Brain pericyte (primary cell): Measurements from ENCODE around the gene SH3RF2.
"Not testable (repeated sequence)": the region's sequence is repeated elsewhere in the genome, so short reads cannot be mapped to it uniquely, and the experiment has no call there.

ENCODE experiments used
- DNase-seq: peaks from one replicate; pipeline ENCODE4 v3.0.0-alpha.2; 2012; ENCODE audit warnings: low read depth, low spot score

SH3RF2 gene

DNA sequence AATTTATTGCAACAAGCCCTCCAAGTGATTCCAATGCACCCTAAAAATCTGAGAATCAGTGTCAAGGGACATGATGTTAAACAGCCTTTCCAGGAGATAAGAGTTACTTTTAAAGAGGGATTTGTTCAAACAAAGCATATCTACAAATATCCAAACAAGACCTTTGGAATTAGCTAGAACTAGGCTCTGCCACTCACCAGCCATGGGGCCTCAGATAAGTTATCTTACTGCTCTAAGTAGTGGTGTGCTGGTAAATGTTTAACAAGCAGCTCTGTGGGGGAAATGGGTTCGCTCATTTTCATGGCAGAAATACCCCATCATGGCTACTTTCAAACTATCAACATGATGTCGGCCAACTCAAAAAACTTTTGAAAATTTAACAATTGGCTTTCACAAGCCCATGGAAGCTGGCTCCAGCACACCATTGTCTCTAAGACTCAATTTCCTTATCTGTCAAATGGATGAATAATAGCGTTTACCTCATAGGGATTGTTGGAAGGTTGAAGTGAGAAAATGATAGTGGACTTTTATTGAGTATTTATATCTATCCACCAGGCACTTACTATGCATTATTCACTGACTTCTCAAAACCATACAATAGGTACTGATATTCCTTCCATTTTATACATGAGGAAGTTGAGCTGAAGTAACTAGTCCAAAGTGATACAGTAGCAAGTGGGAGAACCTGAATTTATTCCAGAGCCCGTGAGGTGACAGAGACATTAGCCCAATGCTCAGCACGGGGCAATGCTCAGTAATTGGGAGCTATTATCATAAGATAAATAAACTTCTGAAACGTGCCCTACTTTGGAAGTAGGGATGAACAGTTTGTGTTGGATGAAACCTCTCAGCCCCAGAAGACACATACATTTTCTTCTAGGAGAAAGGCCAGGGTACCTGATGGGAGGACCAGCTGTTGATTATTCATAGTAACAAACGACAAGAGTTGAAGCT is 43.2 kb downstream of the SH3RF2 start:
- DNase-seq, result no peak

DNA sequence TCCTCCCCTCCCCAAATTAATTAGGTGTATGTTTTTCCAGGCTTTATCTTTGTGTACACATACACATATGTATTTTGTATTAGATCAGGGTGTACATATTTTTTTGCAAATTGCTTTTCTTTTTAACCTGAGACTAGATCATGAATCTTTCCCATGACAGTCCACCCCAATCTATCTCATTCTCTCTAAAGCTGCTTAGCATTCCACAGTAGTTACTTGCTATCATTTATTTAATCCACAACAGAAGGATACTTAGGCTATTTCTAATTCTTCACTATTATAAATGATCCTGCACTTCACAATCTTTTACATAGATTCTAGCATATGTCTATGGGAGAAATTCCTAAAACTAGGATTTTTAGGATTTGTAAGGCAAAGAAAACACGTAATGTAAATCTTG is 43.9 kb downstream of the SH3RF2 start:
- DNase-seq, result no peak

DNA sequence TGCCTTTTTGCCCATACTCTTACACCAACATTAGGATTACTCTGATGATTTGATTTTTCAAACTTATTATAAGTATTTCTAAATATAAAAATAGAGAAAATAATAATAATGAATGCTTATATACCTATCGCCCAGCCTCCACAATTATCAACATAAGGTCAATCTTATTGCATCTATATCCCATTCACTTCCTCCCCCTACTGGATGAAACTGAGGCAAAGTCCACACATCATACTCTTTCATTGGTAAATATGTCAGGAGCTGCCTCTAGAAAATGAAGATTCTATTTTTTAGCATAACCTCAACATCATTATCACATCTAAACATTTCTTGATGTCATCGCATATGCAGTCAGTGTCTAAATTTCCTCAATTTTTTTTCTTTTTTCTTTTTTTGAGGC is 44.3 kb downstream of the SH3RF2 start:
- no peak for DNase-seq

DNA sequence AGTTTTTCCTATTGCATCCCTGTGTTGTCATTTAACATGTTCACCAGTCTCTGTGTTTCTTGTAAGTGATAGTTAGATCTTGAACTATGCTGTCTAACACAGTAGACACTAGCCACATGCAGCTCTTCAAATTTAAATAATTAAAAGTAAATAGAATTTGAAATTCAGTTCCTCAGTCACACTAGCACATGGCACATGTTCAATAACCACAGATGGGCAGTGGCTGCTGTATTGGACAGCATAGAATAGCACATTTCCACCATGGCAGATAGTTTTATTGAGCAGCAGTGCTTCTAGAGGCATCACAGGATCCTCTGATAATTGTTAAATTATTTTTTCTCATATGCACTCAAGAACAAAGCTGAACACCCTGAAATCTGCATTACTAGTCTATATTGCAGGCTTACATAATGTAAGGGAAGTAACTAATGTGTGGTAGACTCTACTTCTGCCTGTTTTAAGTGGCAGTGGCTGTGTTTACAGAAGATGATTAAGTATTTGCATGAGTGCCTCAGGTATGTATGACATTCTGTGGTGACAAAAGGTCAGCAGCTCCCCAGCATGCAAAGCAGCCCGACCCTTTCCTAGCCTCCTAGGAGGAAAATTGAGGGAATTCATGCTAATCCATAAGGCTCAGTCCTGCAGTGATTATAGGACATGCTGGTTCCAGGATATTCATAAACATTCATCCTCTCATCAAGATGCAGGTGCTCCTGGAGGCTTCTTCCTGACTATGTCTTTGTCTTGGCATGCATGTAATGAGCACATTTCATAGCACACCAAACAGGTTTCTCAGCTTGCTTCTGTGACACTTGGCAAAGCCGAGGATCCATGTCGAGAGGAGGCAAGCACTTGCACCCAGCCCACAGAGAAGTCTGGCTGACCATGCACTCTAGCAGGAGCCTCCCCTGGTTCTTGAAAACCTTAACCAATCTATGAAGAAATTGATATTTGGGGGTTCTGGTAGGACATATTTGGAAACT is 45.5 kb downstream of the SH3RF2 start:
- DNase-seq, result no peak

DNA sequence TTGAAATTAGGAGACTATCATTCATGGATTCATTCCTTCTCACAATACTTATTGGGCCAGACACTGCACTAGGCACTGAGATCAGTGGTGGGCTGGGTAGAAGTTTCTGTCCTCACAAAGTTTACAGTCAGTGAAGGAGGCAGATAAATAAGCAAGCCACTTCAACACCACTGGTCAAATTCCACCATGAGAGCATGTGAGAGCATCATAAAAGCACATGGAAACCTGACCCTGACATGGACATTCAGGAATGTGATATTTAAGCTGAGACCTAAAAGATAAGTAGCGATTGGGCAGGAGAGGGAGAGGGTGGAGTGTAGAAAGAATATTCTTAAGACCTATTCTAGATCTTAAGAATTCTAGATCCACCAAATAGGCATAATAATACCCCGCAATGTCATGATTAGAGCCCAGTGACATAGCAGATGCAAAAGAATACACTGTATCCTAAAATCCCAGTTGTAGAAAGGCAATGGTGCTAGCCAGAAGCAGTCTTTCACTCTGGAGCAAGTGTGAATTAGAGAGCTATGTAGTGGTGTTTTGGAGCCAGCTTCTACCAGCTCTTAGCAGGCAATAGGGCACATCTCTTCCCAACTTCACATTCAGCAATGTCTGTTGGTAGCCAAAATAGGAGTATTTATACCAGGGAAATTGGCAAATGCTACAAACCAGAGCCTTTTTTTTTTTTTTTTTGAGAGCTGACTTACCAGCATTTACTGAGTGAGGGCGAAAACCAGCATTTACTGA is 46.4 kb downstream of the SH3RF2 start:
- no peak for DNase-seq

DNA sequence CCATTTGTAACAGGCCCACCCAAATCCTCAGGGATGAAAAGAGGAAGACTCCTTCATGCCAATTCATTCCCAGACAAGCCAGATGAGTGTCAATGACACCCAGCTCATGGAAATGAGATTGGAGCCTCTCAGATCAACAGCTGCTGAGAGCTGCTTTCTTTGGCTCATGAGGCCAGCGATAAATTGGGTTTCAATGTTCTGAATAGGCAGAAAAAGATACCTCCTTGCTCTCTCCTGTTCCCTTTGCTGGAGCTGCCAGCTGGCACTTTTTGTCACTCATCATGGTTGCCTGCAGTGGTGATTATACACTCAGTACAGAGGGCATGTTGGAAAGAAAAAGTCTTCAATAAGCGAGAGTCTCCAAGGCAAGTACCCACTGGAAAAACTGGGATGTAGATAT is 47.1 kb downstream of the SH3RF2 start:
- no peak for DNase-seq

DNA sequence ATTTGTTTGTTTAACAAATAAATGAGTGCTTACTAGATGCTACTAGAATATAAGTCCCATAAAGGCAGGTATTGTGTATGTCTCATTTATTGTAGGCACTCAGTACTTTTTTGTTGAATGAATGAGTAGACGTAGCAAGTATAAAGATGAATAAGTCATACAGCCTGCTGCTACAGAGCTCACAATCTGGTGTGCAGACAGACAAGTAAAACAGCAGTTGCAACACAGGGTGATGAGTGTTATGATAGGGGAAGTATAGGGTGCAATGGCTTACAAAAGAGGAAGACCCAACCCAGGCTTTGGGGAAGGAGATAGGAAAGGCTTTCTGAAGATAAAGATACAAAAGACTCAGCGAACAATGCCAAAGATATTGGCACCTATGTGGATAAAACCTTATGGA is 47.7 kb downstream of the SH3RF2 start:
- no peak for DNase-seq

DNA sequence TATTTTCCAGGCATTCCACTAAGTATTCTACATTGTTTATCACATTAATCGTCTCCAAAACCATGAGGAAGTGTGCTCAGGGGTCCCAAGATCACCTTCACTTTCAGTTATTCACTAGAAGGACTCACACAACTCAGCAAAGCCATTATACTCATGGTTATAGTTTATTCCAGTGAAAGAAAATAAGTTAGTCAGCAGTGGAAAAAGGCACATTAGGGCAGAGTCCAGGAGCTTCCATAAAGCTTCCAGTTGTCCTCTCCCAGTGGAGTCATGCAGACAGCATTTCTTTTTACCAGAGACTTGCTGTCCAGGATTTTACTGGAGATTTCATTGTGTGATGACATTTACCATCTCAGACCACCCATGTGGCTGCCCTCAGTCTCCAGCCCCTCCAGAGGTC is 51.5 kb downstream of the SH3RF2 start:
- no peak for DNase-seq

DNA sequence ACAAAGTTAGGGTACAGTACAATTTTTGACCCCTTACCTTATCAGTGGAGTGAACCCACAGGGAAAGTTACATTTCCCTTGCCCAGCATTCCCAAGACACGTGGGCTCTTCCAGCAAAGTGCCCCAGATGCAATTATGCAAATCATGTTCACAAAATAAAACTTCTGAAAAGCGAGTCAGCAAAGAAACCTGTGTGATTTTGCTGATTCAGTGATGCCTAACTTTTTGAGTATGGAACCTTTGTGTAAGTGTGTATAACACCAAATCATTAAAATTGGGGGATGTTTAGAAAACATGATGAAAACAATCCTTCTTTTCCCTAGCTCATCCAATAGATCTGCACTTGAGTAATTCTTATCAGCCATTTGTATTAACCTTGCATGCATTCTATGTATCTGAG is 52.6 kb downstream of the SH3RF2 start:
- DNase-seq, result no peak

DNA sequence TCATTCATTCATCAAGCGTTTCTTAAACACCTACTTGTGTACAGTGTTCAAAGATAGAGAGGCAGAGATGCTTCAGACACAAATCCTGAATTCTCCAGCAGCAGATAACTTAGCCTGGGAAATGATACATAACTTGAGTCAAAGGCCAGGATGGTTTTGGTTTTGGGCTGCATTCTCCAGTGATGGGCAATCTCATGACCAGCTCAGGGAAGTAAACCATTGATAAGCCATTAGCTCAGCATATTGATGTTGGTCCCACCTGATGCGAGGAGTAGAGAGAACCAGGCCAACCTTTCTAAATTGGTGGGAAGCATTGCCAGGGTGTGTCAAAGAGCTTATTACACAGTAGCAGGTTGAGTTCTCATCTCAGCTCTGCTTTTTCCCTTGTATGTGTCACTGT is 53.0 kb downstream of the SH3RF2 start:
- no peak for DNase-seq

DNA sequence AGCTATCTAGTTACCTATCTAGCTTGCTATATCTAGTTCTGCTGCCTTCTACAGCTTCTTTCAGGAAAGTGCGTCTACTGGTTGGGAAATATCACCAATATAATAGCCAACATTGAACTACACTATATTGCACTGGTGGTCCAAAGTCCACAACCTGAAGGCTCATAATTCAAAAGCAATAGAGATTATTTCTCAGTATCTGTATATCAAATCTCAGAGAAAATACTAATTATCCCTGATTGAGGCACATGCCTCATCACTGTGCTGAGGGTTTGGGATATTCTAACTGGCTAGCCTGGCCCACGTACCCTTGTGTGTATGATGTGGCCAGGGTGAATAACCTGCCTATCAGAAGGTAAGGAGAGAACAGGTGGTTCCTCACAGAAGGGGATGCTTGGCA is 53.8 kb downstream of the SH3RF2 start:
- no peak for DNase-seq

DNA sequence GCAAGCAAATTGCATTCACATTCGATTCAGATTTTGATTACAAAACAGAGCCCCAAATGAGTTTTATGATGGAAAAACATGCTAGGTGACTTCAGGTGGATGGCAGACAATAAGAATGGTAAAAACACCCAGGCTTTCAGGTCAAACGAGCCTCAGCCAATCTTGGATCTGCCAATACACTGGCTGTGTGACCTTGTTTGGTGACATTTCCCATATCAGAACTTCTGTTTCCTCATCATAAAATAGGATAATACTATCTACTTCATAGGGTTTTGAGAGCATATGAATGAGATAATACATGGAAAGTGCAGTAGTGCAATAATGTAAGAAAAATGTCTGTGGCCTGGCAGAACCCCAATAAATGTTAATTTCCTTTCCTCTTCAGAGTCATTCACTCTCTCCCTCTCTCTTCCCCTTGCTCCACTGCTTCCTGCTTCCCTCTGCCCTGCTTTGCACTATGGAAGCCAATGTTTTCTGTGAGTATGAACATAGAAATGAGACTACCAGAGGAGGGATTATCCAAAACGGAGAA is 54.7 kb downstream of the SH3RF2 start:
- DNase-seq, result no peak

DNA sequence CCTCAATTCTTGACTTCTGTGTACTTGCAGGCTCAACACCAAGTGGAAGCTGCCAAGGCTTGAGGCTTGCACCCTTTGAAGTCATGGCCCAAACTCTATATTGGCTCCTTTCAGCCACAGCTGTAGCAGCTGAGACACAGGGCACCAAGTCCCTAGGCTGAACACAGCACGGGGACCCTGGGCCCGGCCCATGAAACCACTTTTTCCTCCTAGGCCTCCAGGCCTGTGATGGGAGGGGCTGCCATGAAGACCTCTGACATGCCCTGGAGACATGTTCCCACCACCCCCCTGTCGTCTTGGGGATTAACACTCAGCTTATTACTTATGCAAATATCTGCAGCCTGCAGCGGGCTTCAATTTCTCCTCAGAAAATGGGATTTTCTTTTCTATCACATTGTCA is 57.2 kb downstream of the SH3RF2 start:
- not testable (repeated sequence) for DNase-seq

DNA sequence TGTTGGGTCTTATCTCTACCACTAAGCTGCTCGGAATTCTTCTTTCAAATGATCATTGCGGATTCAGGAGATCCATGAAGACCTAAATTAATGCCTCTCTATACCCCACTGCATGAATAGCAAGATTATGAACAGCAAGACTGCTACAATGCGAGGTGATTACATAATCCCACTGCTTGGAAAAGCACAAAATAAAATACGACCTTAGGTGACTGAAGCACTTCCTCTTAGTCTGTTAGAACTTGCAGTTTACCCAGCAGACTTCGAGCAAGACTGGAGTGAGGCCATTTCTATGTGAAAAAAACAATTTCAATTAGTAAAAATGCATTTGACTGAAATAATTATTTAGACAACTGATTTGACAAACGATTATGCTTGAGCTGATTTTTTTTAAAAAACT is 59.8 kb downstream of the SH3RF2 start:
- DNase-seq, result no peak

DNA sequence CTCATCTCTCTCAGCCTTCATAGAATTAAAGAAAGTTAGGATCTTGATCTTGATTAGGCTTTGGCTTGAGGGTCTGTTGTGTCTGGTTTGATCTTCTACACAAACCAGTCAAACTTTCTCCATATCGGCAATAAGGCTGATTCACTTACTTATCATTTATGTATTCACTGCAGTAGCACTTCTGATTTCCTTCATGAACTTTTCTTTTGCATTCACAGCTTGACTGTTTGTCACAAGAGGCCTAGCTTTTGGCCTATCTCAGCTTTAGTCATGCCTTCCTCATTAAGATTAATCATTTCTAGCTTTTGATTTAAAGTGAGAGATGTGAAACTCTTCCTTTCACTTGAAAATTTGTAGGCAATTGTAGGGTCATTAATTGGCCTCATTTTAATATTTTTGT is 62.8 kb downstream of the SH3RF2 start:
- no peak for DNase-seq

DNA sequence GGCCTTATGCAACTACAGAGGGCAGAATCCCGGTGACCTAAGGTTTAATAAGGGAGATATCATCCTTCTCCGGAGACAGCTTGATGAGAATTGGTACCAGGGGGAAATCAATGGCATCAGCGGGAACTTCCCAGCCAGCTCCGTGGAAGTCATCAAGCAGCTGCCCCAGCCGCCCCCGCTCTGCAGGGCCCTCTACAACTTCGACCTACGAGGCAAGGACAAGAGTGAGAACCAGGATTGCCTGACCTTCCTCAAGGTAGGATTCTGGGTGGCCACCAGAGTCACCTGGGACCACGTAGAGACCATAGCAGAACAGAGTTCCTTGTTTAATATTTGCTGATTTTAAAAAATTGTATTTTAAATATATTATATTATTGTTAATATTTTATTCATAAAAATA is 63.7 kb downstream of the SH3RF2 start:
- no peak for DNase-seq

DNA sequence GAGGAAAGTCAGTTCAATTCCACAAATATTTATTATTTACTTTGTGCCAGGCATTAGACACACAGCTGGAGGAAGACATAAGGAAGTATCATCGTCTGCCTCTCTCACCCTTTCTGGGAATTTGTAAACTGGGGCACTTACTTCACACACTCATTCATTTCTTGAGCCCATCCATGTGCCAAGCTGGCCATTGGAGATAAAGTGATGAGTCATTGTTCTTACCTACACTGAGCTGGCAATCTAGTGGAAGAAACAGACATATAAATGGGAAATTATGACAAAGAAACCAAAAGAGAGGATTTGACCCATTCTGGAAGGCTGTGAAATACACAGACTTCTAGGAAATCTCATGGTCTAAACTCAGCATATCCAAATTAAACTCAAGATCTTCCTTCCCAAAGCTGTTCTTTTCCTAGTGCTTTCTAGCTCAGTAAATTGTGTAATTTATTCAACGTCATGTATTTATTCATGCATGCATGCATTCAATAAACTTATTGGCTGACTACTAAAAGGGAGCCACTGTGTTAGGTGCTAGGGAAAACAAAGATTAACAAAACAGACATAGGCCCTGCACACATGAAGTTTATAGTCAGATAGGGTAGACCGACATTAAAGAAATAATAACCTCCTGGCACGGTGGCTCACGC is 65.3 kb downstream of the SH3RF2 start:
- no peak for DNase-seq

DNA sequence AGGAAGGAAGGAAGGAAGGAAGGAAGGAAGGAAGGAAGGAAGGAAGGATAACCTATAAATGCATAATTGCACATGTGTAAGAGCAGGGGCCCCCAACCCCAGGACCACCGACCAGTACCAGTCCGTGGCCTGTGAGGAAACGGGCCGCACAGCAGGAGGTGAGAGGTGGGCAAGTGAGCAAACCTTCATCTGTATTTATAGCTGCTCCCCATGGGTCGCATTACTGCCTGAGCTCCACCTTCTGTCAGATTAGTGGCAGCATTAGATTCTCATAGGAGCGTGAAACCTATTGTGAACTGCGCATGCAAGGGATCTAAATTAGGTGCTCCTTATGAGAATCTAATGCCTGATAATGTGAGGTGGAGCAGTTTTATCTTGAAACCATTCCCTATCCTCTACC is 66.1 kb downstream of the SH3RF2 start:
- no peak for DNase-seq

DNA sequence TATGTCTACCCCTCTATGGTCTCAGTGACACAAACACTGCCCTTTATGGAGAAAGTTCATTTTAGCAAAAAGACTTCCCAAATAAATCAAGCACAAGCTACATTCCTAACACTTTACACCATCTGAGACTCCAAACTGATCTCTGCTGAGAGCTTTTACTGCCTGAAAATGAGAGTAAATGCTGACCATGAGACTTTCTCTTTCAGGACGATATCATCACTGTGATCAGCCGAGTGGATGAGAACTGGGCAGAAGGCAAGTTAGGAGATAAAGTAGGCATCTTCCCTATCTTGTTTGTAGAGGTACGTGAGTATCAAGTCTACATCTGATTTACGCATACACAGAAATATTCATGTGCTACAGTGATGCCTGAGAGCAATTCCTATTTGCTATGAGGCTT is 67.5 kb downstream of the SH3RF2 start:
- no peak for DNase-seq

DNA sequence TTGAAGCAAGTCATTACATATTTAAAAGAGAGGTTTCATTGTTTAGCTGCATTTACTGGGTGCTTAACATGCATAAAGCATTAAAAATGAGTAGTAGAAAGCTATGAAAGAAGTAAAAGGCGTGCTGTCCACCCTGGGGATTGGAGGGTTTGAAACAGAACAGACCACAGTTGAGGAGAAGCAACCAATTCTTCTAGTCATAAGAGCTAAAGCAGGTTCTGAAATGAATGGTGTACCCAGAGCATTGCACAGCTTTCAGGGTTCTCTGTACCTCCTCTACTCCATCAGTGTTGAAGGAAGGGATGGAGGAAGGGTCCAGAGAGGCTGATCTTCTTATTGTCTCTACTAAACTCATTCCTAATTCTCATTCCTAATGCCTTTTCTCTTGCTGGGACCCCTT is 68.9 kb downstream of the SH3RF2 start:
- no peak for DNase-seq

DNA sequence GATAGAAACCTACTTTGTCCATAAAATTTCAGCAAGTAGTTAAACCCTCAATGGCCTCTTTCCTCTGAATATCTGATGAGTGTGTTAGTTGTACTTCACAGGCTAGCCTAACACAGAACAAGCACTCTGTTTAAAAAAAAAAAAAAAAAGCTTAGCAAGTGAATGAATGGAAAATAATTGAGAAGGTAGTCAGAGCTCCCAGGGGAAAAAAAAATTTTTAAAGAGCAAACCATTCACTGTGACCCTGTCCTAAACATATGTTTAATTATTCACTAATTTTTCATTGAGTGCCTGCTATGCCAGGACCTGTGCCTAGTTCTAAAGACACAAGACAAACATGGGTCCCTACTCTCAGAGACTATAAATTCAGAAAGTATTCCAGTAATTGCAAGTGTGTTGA is 69.3 kb downstream of the SH3RF2 start:
- DNase-seq, result no peak
